HEK293 (cell line): Measurements from ENCODE around the gene BBOX1.

ENCODE experiments used
- CTCF ChIA-PET: fragments of 350-600 bp; formaldehyde crosslinking; extraction: SDS; loops from one replicate; lab custom pipeline; 2021; ENCODE audit warnings: antibody characterized with exemption; lab: Yijun Ruan, JAX
- POLR2A ChIA-PET: fragments of 300-600 bp; formaldehyde crosslinking; extraction: SDS; loops from one replicate; lab custom pipeline; 2020; ENCODE audit warnings: antibody characterized with exemption, inconsistent platforms; lab: Yijun Ruan, JAX
- H3K27ac ChIP-seq: fragments of 200-500 bp; sonication (Bioruptor generic); 2 replicates; pipeline ENCODE4 v1.5.1; 2014; ENCODE audit warnings: low read depth, low read length, control low read depth, inconsistent platforms; ENCODE audit errors: extremely low read depth
- H3K36me3 ChIP-seq, 2 experiments: fragments of 200-500 bp in 1 of 2; sonication (Bioruptor generic) in 1 of 2; 1 replicate in 1 of 2; 2 replicates in 1 of 2; pipeline ENCODE4 v1.5.1; 2014 to 2017; ENCODE audit warnings: inconsistent platforms in 2 of 2, low read length in 2 of 2; ENCODE audit not compliant: control insufficient read depth in 2 of 2, insufficient read depth in 1 of 2
- H3K4me1 ChIP-seq: fragments of 200-500 bp; sonication (Bioruptor generic); 2 replicates; pipeline ENCODE4 v1.5.1; 2014; ENCODE audit warnings: mild to moderate bottlenecking, low read length, inconsistent platforms; ENCODE audit not compliant: control insufficient read depth, insufficient read depth
- H3K4me3 ChIP-seq: 2 replicates; pipeline ENCODE4 v1.5.1; 2011; ENCODE audit warnings: low read depth, mild to moderate bottlenecking, control low read depth, low read length, moderate library complexity
- H3K9me3 ChIP-seq: fragments of 200-500 bp; sonication (Bioruptor generic); 2 replicates; pipeline ENCODE4 v1.5.1; 2014; ENCODE audit warnings: low read depth, low read length, inconsistent platforms; ENCODE audit not compliant: control insufficient read depth, insufficient read depth
- CTCF ChIP-seq: fragments of 450-650 bp; formaldehyde crosslinking; IDR thresholded peaks from 2 replicates; pipeline ENCODE4 v1.5.1; 2016; ENCODE audit warnings: missing biosample characterization, missing genetic modification characterization
- GLI4 ChIP-seq: fragments of 450-650 bp; formaldehyde crosslinking; IDR thresholded peaks from 2 replicates; pipeline ENCODE4 v1.5.1; 2016; ENCODE audit warnings: missing biosample characterization, missing genetic modification characterization
- KLF7 ChIP-seq: fragments of 450-650 bp; formaldehyde crosslinking; IDR thresholded peaks from 2 replicates; pipeline ENCODE4 v1.5.1; 2016; ENCODE audit warnings: missing biosample characterization, missing genetic modification characterization, borderline replicate concordance
- PRDM4 ChIP-seq: fragments of 450-650 bp; formaldehyde crosslinking; IDR thresholded peaks from 2 replicates; pipeline ENCODE4 v1.5.1; 2017; ENCODE audit warnings: missing biosample characterization, missing genetic modification characterization
- WT1 ChIP-seq: fragments of 450-650 bp; formaldehyde crosslinking; IDR thresholded peaks from 2 replicates; pipeline ENCODE4 v1.5.1; 2016; ENCODE audit warnings: missing biosample characterization, missing genetic modification characterization
- ZBTB6 ChIP-seq: fragments of 450-650 bp; formaldehyde crosslinking; IDR thresholded peaks from 2 replicates; pipeline ENCODE4 v1.5.1; 2017; ENCODE audit warnings: missing biosample characterization, missing genetic modification characterization
- ZFHX2 ChIP-seq: fragments of 450-650 bp; formaldehyde crosslinking; conservative IDR thresholded peaks from 2 replicates; pipeline ENCODE4 v1.5.1; 2016; ENCODE audit warnings: missing biosample characterization, missing genetic modification characterization
- ZNF2 ChIP-seq: fragments of 450-650 bp; formaldehyde crosslinking; IDR thresholded peaks from 2 replicates; pipeline ENCODE4 v1.5.1; 2016; ENCODE audit warnings: missing biosample characterization, missing genetic modification characterization
- ZNF214 ChIP-seq: fragments of 450-650 bp; formaldehyde crosslinking; IDR thresholded peaks from 2 replicates; pipeline ENCODE4 v1.5.1; 2017; ENCODE audit warnings: missing biosample characterization, mild to moderate bottlenecking, missing genetic modification characterization, borderline replicate concordance
- ZNF266 ChIP-seq: fragments of 450-650 bp; formaldehyde crosslinking; IDR thresholded peaks from 2 replicates; pipeline ENCODE4 v1.5.1; 2016; ENCODE audit warnings: missing biosample characterization, missing genetic modification characterization, low read depth
- ZNF302 ChIP-seq: fragments of 450-650 bp; formaldehyde crosslinking; IDR thresholded peaks from 2 replicates; pipeline ENCODE4 v1.5.1; 2016; ENCODE audit warnings: missing biosample characterization, missing genetic modification characterization, low read depth
- ZNF404 ChIP-seq: fragments of 450-650 bp; formaldehyde crosslinking; IDR thresholded peaks from 2 replicates; pipeline ENCODE4 v1.5.1; 2017; ENCODE audit warnings: missing biosample characterization, missing genetic modification characterization
- ZNF501 ChIP-seq: fragments of 450-650 bp; formaldehyde crosslinking; IDR thresholded peaks from 2 replicates; pipeline ENCODE4 v1.5.1; 2016; ENCODE audit warnings: missing biosample characterization, missing genetic modification characterization
- ZNF560 ChIP-seq: fragments of 450-650 bp; formaldehyde crosslinking; IDR thresholded peaks from 2 replicates; pipeline ENCODE4 v1.5.1; 2017; ENCODE audit warnings: missing biosample characterization, missing genetic modification characterization, borderline replicate concordance
- ZNF561 ChIP-seq: fragments of 450-650 bp; IDR thresholded peaks from 2 replicates; pipeline ENCODE4 v1.5.1; 2018; ENCODE audit warnings: missing biosample characterization, missing genetic modification characterization, borderline replicate concordance
- ZNF626 ChIP-seq: fragments of 450-650 bp; sonication (Bioruptor Pico); formaldehyde crosslinking; IDR thresholded peaks from 2 replicates; pipeline ENCODE4 v1.5.1; 2018; ENCODE audit warnings: missing biosample characterization, missing genetic modification characterization, inconsistent platforms
- ZNF654 ChIP-seq: fragments of 450-650 bp; formaldehyde crosslinking; IDR thresholded peaks from 2 replicates; pipeline ENCODE4 v1.5.1; 2016; ENCODE audit warnings: low read depth, missing biosample characterization, missing genetic modification characterization
- ZNF658 ChIP-seq: fragments of 450-650 bp; formaldehyde crosslinking; IDR thresholded peaks from 2 replicates; pipeline ENCODE4; 2016; ENCODE audit warnings: missing biosample characterization, missing genetic modification characterization
- ZNF791 ChIP-seq: fragments of 450-650 bp; formaldehyde crosslinking; IDR thresholded peaks from 2 replicates; pipeline ENCODE4 v1.5.1; 2016; ENCODE audit warnings: missing biosample characterization, missing genetic modification characterization
- ZSCAN23 ChIP-seq: fragments of 450-650 bp; formaldehyde crosslinking; IDR thresholded peaks from 2 replicates; pipeline ENCODE4 v1.5.1; 2016; ENCODE audit warnings: missing biosample characterization, missing genetic modification characterization
- ZXDB ChIP-seq: fragments of 450-650 bp; formaldehyde crosslinking; IDR thresholded peaks from 2 replicates; pipeline ENCODE4 v1.5.1; 2016; ENCODE audit warnings: missing biosample characterization, missing genetic modification characterization
- TF ChIP-seq, protein P1 (sequence below): sonication (generic); formaldehyde crosslinking; IDR thresholded peaks from 2 replicates; pipeline ENCODE4 v1.8.1; 2022; ENCODE audit warnings: mild to moderate bottlenecking, moderate library complexity, missing genetic modification reagents

The BBOX1 gene

GRCh38 chr11:27122001-27122400 lies 81.4 kb downstream of the BBOX1 start:
- no peaks in the 10 kb centered on the region; the same call in 1 of the 2 replicates for H3K9me3 ChIP-seq
- H3K27ac ChIP-seq, result no peak overlapping the region
- CTCF ChIA-PET, result interaction anchor here (0.7 to 1.0 kb wide), 2 partner anchors 191 to 363 kb away, joined by 3 read pairs; no protein-coding TSS in a partner anchor
- peaks cover 22% of the 10 kb centered on the region for H3K4me1 ChIP-seq
- H3K4me3 ChIP-seq, result no peak overlapping the region
- POLR2A ChIA-PET, result no interaction called here
- no peak for TF ChIP-seq WT1 (tag by site-specific recombination)
- no peak for TF ChIP-seq ZNF658 (tag by site-specific recombination)
- TF ChIP-seq ZNF214, result no peak
- no peaks in the 10 kb centered on the region for H3K36me3 ChIP-seq

- CTCF ChIA-PET, result interaction anchor here (0.6 to 1.7 kb wide), 13 partner anchors 9 to 386 kb away, joined by 3 to 7 read pairs (median 4); no protein-coding TSS in a partner anchor
- Histone ChIP-seq H3K4me1 (peaks cover 11% of the 10 kb centered on the region), H3K9me3 (no peaks in the 10 kb centered on the region; the same call in 1 of the 2 replicates), H3K27ac (no peak overlapping the region), H3K36me3 (no peaks in the 10 kb centered on the region), H3K4me3 (no peak overlapping the region)
- POLR2A ChIA-PET, result no interaction called here
- peak; percentile 16 for TF ChIP-seq ZNF654 (tag by site-specific recombination)
- TF ChIP-seq ZNF302 (tag by site-specific recombination), result no peak
- 0 out of 2 replicates have a peak, but pooled peaks have one; percentile 35 for TF ChIP-seq CTCF (tag by site-specific recombination)
These were observed 84.1 kb downstream of the BBOX1 start for GRCh38 chr11:27124514-27125264.

GRCh38 chr11:27129686-27130085 lies 89.1 kb downstream of the BBOX1 start:
- H3K27ac ChIP-seq, result no peak overlapping the region
- no peaks in the 10 kb centered on the region for H3K36me3 ChIP-seq
- ChIA-PET CTCF (interaction anchor here (1.3 kb wide), 1 partner anchor 29 kb away, joined by 3 read pairs; no protein-coding TSS in a partner anchor), POLR2A (no interaction called here)
- TF ChIP-seq, protein P1, sequence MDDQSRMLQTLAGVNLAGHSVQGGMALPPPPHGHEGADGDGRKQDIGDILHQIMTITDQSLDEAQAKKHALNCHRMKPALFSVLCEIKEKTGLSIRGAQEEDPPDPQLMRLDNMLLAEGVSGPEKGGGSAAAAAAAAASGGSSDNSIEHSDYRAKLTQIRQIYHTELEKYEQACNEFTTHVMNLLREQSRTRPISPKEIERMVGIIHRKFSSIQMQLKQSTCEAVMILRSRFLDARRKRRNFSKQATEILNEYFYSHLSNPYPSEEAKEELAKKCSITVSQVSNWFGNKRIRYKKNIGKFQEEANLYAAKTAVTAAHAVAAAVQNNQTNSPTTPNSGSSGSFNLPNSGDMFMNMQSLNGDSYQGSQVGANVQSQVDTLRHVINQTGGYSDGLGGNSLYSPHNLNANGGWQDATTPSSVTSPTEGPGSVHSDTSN (CRISPR knock-in tag), result no peak
- TF ChIP-seq KLF7 (tag by site-specific recombination) (no peak), ZXDB (tag by site-specific recombination) (no peak), PRDM4 (tag by site-specific recombination) (no peak), ZNF791 (tag by site-specific recombination) (no peak), ZNF266 (tag by site-specific recombination) (no peak), ZNF626 (tag by site-specific recombination) (no peak), GLI4 (tag by site-specific recombination) (no peak), ZSCAN23 (tag by site-specific recombination) (no peak), ZNF561 (tag by site-specific recombination) (no peak), ZFHX2 (tag by site-specific recombination) (no peak), ZNF214 (no peak), ZBTB6 (tag by site-specific recombination) (no peak), ZNF404 (tag by site-specific recombination) (no peak), ZNF2 (tag by site-specific recombination) (no peak), ZNF501 (no peak), ZNF560 (tag by site-specific recombination) (no peak)
- no peak overlapping the region for H3K4me3 ChIP-seq
- H3K4me1 ChIP-seq, result no peaks in the 10 kb centered on the region
- no peaks in the 10 kb centered on the region for H3K9me3 ChIP-seq
